CD4-positive, CD25-positive, alpha-beta regulatory T cell (primary cell): ENCODE data around the gene SLC24A3. TPM values are rescaled to one million over a fixed set of nuclear protein-coding genes. Genes with fewer than 3 reads are reported as not detected.
"Not testable (repeated sequence)": the region's sequence is repeated elsewhere in the genome, so short reads cannot be mapped to it uniquely, and the experiment has no call there.

Source experiments
- ATAC-seq, 2 donors: fragments of 150-1000 bp; cut with Tn5 transposase; one replicate each; pipeline ENCODE4 v1.10.0; 2021; ENCODE audit warnings: low read depth in 2 of 2, moderate number of reproducible peaks in 2 of 2, moderate library complexity in 1 of 2
- DNase-seq, 3 donors: peaks; one replicate each; pipeline versions ENCODE4 v3.0.0 to v3.0.0-alpha.2; 2012 to 2022; ENCODE audit warnings: mixed read lengths in 1 of 3
- H3K27ac ChIP-seq: one replicate; pipeline ENCODE4 v1.7.0; 2013; ENCODE audit warnings: mild to moderate bottlenecking, low read length; ENCODE audit not compliant: insufficient read depth, poor library complexity, severe bottlenecking
- H3K27me3 ChIP-seq: one replicate; pipeline ENCODE4 v1.7.0; 2013; ENCODE audit warnings: low read length; ENCODE audit not compliant: control insufficient read depth, insufficient read depth
- H3K36me3 ChIP-seq: one replicate; pipeline ENCODE4 v1.7.0; 2013; ENCODE audit warnings: mild to moderate bottlenecking, low read length, moderate library complexity; ENCODE audit not compliant: control insufficient read depth, insufficient read depth
- H3K4me1 ChIP-seq: 2 replicates; pipeline ENCODE4 v1.7.0; 2013; ENCODE audit warnings: mild to moderate bottlenecking, low read length; ENCODE audit not compliant: insufficient read depth, control insufficient read depth, poor library complexity, severe bottlenecking
- H3K4me3 ChIP-seq: one replicate; pipeline ENCODE4 v1.7.0; 2013; ENCODE audit warnings: low read depth, mild to moderate bottlenecking, low read length, moderate library complexity
- H3K9me3 ChIP-seq, 2 experiments: 1 replicate in 1 of 2; 2 replicates in 1 of 2; pipeline ENCODE4 v1.7.0; 2013; ENCODE audit warnings: low read length in 2 of 2, mild to moderate bottlenecking in 1 of 2, moderate library complexity in 1 of 2; ENCODE audit not compliant: control insufficient read depth in 2 of 2
- H3K27ac Mint-ChIP-seq, 3 donors: one replicate each; pipeline ENCODE4 v1.8.0; 2020 to 2022; ENCODE audit warnings: mild to moderate bottlenecking in 3 of 3, mixed read lengths in 3 of 3, moderate library complexity in 2 of 3
- H3K27me3 Mint-ChIP-seq: one replicate; pipeline ENCODE4 v1.8.0; 2022; ENCODE audit warnings: mild to moderate bottlenecking, mixed read lengths
- H3K36me3 Mint-ChIP-seq: one replicate; pipeline ENCODE4 v1.8.0; 2020; ENCODE audit warnings: mixed read lengths
- H3K4me1 Mint-ChIP-seq, 4 donors: one replicate each; pipeline ENCODE4 v1.8.0; 2020 to 2022; ENCODE audit warnings: mixed read lengths in 4 of 4, mild to moderate bottlenecking in 1 of 4
- H3K4me3 Mint-ChIP-seq, 4 donors: one replicate each; pipeline ENCODE4 v1.8.0; 2020 to 2022; ENCODE audit warnings: mild to moderate bottlenecking in 4 of 4, mixed read lengths in 4 of 4, moderate library complexity in 3 of 4
- H3K9me3 Mint-ChIP-seq, 7 donors: one replicate each; pipeline ENCODE4 v1.8.0; 2020 to 2022; ENCODE audit warnings: mixed read lengths in 7 of 7, mild to moderate bottlenecking in 3 of 7, moderate library complexity in 2 of 7
- polyA plus RNA-seq, 4 donors: library from polyadenylated mRNA; unstranded; fragments of 300-500 nt; fragmentation: Illumina TruSeq; gene quantifications; one replicate each; pipeline ENCODE4 v1.2.3, GENCODE V29; 2021
- total RNA-seq: library from RNA; stranded (reverse); gene quantifications from one replicate; pipeline ENCODE4 v1.2.3, GENCODE V29; 2022

The SLC24A3 gene
- total and polyA plus RNA-seq, 5 donors from 2014 or later, result 0.25 TPM; not detected in 4

- no peaks in the 10 kb centered on the region for H3K36me3 ChIP-seq
- H3K27me3 Mint-ChIP-seq, result peaks cover 4% of the 10 kb centered on the region
- H3K4me3 Mint-ChIP-seq, result no peak overlapping the region
- DNase-seq, result no peak
- H3K4me1 Mint-ChIP-seq, result no peaks in the 10 kb centered on the region
- no peak overlapping the region for H3K4me3 ChIP-seq
- H3K27ac ChIP-seq, result no peak overlapping the region
- H3K9me3 ChIP-seq, result no peaks in the 10 kb centered on the region
- no peak overlapping the region for H3K27ac Mint-ChIP-seq
- no peaks in the 10 kb centered on the region for H3K27me3 ChIP-seq
- no peaks in the 10 kb centered on the region for H3K36me3 Mint-ChIP-seq
- no peaks in the 10 kb centered on the region for H3K4me1 ChIP-seq
- no peak for ATAC-seq
- peaks cover 0 to 10% (median 1%) of the 10 kb centered on the region in 7 donors for H3K9me3 Mint-ChIP-seq
These were observed 536.2 kb downstream of the SLC24A3 start for GRCh38 chr20:19748681-19749080.

- H3K4me3 Mint-ChIP-seq, result no peak overlapping the region
- H3K27me3 ChIP-seq, result no peaks in the 10 kb centered on the region
- peaks cover 0 to 8% (median 1%) of the 10 kb centered on the region in 7 donors for H3K9me3 Mint-ChIP-seq
- H3K36me3 ChIP-seq, result no peaks in the 10 kb centered on the region
- DNase-seq, result no peak
- no peak overlapping the region for H3K4me3 ChIP-seq
- ATAC-seq, result no peak
- peaks cover 4% of the 10 kb centered on the region for H3K27me3 Mint-ChIP-seq
- H3K4me1 Mint-ChIP-seq, result no peaks in the 10 kb centered on the region
- no peaks in the 10 kb centered on the region for H3K9me3 ChIP-seq
- H3K36me3 Mint-ChIP-seq, result no peaks in the 10 kb centered on the region
- H3K4me1 ChIP-seq, result no peaks in the 10 kb centered on the region
- H3K27ac Mint-ChIP-seq, result no peak overlapping the region
- H3K27ac ChIP-seq, result no peak overlapping the region
These were observed 537.2 kb downstream of the SLC24A3 start for GRCh38 chr20:19749618-19750071.

GRCh38 chr20:19750101-19750606 lies 537.7 kb downstream of the SLC24A3 start:
- H3K4me3 Mint-ChIP-seq, result no peak overlapping the region
- Histone ChIP-seq H3K9me3 (no peaks in the 10 kb centered on the region), H3K4me1 (no peaks in the 10 kb centered on the region), H3K27ac (no peak overlapping the region), H3K36me3 (no peaks in the 10 kb centered on the region), H3K27me3 (no peaks in the 10 kb centered on the region), H3K4me3 (no peak overlapping the region)
- ATAC-seq (no peak), DNase-seq (no peak)
- peaks cover 0 to 7% (median 1%) of the 10 kb centered on the region in 7 donors for H3K9me3 Mint-ChIP-seq
- no peaks in the 10 kb centered on the region for H3K4me1 Mint-ChIP-seq
- H3K36me3 Mint-ChIP-seq, result no peaks in the 10 kb centered on the region
- H3K27me3 Mint-ChIP-seq, result peaks cover 4% of the 10 kb centered on the region
- H3K27ac Mint-ChIP-seq, result no peak overlapping the region

GRCh38 chr20:19750907-19751636 lies 538.6 kb downstream of the SLC24A3 start:
- no peaks in the 10 kb centered on the region for H3K27me3 ChIP-seq
- H3K27ac ChIP-seq, result no peak overlapping the region
- H3K4me1 Mint-ChIP-seq, result no peaks in the 10 kb centered on the region
- no peaks in the 10 kb centered on the region for H3K4me1 ChIP-seq
- DNase-seq (no peak), ATAC-seq (no peak)
- H3K4me3 ChIP-seq, result no peak overlapping the region
- H3K36me3 Mint-ChIP-seq, result no peaks in the 10 kb centered on the region
- no peak overlapping the region for H3K27ac Mint-ChIP-seq
- H3K9me3 Mint-ChIP-seq, result peaks cover 0 to 2% (median 1%) of the 10 kb centered on the region in 7 donors
- H3K4me3 Mint-ChIP-seq, result no peak overlapping the region
- no peaks in the 10 kb centered on the region for H3K27me3 Mint-ChIP-seq
- no peaks in the 10 kb centered on the region for H3K9me3 ChIP-seq
- no peaks in the 10 kb centered on the region for H3K36me3 ChIP-seq

GRCh38 chr20:19754201-19754600 lies 541.8 kb downstream of the SLC24A3 start:
- not testable (repeated sequence) for DNase-seq, H3K4me1 ChIP-seq, ATAC-seq, H3K4me3 Mint-ChIP-seq, H3K36me3 Mint-ChIP-seq, H3K9me3 Mint-ChIP-seq, H3K4me1 Mint-ChIP-seq, H3K36me3 ChIP-seq, H3K27me3 ChIP-seq, H3K27ac Mint-ChIP-seq, H3K27ac ChIP-seq, H3K9me3 ChIP-seq, H3K4me3 ChIP-seq
- peaks cover 12% of the 10 kb centered on the region for H3K27me3 Mint-ChIP-seq

- no peak overlapping the region for H3K4me3 Mint-ChIP-seq
These were observed 544.5 kb downstream of the SLC24A3 start for GRCh38 chr20:19756761-19757486.

GRCh38 chr20:19757487-19758132 lies 545.2 kb downstream of the SLC24A3 start:
- peak in 1 of 2 donors; percentile 37 for ATAC-seq
- peaks cover 0 to 5% (median 0%) of the 10 kb centered on the region in 7 donors for H3K9me3 Mint-ChIP-seq

More at GRCh38 chr20:19756761-19757486, 544.5 kb downstream of the SLC24A3 start:
- Histone ChIP-seq H3K4me3 (no peak overlapping the region), H3K36me3 (no peaks in the 10 kb centered on the region), H3K9me3 (no peaks in the 10 kb centered on the region), H3K4me1 (no peaks in the 10 kb centered on the region), H3K27me3 (peaks cover 7% of the 10 kb centered on the region), H3K27ac (no peak overlapping the region)
- no peak for ATAC-seq
- DNase-seq, result no peak
- peaks cover 29% of the 10 kb centered on the region for H3K27me3 Mint-ChIP-seq
- H3K4me1 Mint-ChIP-seq, result no peaks in the 10 kb centered on the region
- peaks cover 0 to 3% (median 0%) of the 10 kb centered on the region in 7 donors for H3K9me3 Mint-ChIP-seq
- H3K27ac Mint-ChIP-seq, result no peak overlapping the region
- H3K36me3 Mint-ChIP-seq, result no peaks in the 10 kb centered on the region

More at GRCh38 chr20:19757487-19758132, 545.2 kb downstream of the SLC24A3 start:
- Histone ChIP-seq H3K4me1 (no peaks in the 10 kb centered on the region), H3K4me3 (no peak overlapping the region), H3K27ac (no peak overlapping the region), H3K27me3 (peaks cover 7% of the 10 kb centered on the region), H3K36me3 (no peaks in the 10 kb centered on the region), H3K9me3 (no peaks in the 10 kb centered on the region)
- no peaks in the 10 kb centered on the region for H3K36me3 Mint-ChIP-seq
- no peak overlapping the region for H3K27ac Mint-ChIP-seq
- H3K4me3 Mint-ChIP-seq, result no peak overlapping the region
- no peak for DNase-seq
- peaks cover 31% of the 10 kb centered on the region for H3K27me3 Mint-ChIP-seq
- H3K4me1 Mint-ChIP-seq, result no peaks in the 10 kb centered on the region
